Left forelimb (tissue), 1 donor: Measurements from ENCODE around the gene C6orf136.

Experiments used
- DNase-seq: peaks from one replicate; pipeline ENCODE4 v3.0.0-alpha.2; 2018; ENCODE audit warnings: low spot score

The C6orf136 gene

GRCh38 chr6:30686908-30687658, 40.1 kb downstream of the C6orf136 start:
- peak; percentile 99 for DNase-seq

DNA sequence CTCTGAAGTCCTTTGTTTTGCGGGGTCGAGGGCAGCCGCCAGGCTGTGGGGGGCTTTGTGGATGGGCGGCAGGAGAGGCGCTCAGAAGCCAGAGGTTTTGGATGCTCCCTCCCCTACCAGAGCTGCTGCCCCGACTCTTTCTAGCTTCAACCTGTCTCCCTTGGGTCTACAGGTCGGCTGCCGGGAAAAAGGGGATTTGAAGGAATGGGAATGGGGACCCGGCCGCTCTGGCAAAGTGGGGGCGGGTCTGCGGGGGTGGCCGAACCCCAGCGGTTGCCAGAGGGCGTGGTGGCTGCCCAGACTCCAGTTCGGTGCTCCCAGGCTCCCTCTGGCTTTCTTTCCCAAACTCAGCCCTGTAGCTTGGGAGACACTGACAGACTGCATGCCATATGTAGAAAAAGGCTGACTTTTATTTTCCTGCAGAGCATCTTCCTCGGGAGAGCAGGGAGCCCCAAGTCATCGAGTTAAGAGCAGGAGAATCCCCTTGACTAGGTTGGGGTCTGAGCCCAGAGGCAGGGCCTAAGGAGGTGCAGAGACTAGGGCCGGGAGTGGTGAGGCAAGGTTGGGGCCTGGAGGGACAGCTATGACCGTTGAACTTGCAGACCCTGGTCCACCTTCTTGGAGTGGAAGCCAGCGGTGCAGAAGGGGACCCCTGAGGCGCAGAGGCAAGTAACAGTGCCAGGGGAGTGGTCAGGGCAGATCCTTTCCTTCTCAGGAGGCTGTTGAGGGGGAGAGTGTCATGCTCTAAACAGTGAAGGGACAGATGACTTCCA, 40.9 kb downstream of the C6orf136 start:
- DNase-seq, result no peak

DNA sequence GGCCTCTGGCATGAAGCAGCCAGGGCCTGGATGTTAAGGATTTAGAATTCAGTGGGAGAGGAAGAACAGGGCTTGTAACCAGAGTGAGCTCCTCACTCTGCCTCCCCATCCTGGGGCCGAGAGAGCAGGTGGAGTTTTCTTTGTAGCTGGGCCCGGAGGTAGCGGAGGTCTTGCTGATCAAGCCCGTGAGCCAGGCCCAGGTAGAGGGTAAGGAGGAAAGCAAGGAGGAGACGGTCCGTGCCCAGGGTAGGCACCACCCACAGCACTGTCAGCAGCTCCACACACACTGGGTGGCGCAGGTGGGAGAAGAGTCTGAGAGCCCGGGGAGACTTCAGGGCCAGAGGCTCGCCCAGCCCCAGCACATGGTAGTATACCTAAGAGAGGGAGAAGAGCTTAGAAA, 41.6 kb downstream of the C6orf136 start:
- DNase-seq, result no peak

DNA sequence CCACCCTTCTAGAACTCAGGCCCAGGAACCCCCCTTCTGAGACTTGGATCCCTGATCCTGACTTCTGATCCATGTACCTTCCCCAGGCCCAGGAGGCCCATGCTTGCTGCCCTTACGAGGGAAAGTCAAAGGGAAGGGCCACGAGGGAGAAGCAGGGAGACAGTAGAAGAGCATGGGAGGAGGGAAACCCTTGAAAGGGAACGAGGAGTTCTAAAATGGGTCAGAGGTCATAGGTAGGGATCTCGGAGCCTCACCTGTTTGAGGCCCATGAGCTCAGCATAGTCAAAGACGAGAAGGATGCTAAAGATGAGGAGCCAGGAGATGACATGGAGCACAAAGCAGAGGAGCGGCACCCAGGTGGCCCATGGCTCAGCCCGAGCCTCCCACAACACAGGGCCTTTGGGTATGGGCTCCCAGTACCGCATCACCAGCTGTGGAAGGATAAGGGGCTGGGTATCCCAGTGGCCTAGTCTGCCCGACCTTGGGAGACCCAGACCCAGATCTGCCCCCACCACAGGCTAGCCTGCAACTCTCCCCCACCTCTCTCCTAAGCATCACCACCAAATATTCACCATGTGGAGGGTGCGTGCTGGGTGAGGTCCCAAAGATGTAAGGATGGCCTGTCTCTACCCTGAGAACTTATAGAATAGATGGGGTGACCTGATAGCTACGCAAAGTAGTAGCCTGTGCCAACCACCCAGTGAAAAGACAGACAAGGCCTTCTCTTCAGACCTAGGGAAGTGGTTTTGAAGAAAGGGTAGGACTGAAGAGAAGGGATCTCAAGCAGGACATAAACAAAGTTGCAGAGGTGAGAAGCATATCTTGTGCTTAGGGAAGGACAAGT, 42.3 kb downstream of the C6orf136 start:
- no peak for DNase-seq

DNA sequence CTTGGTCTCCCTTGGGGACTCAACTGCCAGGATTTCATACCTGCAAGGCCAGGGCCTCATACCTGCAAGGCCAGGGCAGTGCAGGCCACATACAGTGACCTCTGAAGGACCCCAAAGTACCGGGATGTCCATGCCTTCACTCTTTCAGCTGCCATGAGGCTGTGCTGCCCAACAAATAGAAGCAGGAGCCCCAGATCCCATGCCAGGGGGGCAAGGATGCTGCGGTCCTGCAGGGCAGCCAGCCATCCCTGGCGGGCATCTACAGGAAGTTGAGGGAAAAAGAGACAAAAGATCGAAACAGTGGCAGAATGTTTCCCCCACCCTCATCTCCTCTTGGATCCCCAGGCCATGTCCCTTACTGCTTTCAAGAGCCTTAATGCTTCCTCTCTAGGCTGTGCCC, 43.1 kb downstream of the C6orf136 start:
- no peak for DNase-seq

GRCh38 chr6:30690403-30691207, 43.7 kb downstream of the C6orf136 start, which contains the start of gene NRM:
Gene NRM, minus strand, starts transcription at chr6:30690984. Its CDS starts 10 bp downstream, at chr6:30690974.
- DNase-seq, result peak; percentile 95

DNA sequence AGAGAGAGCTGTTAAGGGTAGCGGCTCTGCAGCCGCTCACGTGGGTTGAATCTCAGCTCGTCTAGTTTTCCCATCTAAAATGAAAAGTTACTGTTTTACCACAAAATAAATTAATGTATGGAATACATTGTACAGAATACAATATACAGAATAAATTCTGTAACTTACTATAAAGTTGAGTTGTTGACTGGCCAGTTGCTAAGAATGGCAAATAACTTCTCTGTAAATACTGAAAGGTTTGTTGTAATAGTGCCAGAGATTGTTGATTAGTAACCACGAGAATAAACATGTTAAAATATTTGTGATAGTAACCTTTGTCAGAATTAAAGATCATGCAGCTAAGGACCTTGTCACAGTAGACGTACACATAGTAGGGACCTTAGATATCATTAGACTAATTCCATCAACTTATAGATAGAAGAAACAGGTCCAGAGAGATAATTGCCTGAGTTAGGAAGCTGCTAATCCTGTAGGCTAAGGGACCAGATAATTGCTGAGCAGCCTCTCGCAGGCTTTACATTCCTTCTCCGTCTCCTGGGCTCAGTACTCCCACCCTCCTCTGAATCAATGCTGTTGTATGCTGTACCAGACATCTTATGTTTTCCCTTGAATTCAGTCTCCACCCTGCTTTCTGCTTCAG, 44.4 kb downstream of the C6orf136 start:
- no peak for DNase-seq

GRCh38 chr6:30696432-30696831, 49.5 kb downstream of the C6orf136 start:
- no peak for DNase-seq

- no peak for DNase-seq
These were observed 53.4 kb downstream of the C6orf136 start for GRCh38 chr6:30700340-30700739.
